GM12891 (cell line): ENCODE measurements around the gene TESK1.

Source experiments
- DNase-seq: peaks from one replicate; pipeline ENCODE4 v3.0.0; 2011; ENCODE audit warnings: low spot score; ENCODE audit not compliant: insufficient read length
- FAIRE-seq: peaks from 2 replicates; lab custom pipeline; 2011; peaks lifted over from hg19 to GRCh38; lab: Jason Lieb, UNC
- PAX5 ChIP-seq: IDR thresholded peaks from 2 replicates; pipeline ENCODE4 v1.6.1; 2011; ENCODE audit warnings: low read length, moderate library complexity, mild to moderate bottlenecking; ENCODE audit not compliant: insufficient read depth, severe bottlenecking
- POLR2A ChIP-seq: IDR thresholded peaks from 2 replicates; pipeline ENCODE4 v1.6.1; 2011; ENCODE audit warnings: low read depth, low read length, control low read depth
- POLR2AphosphoS5 ChIP-seq: IDR thresholded peaks from 2 replicates; pipeline ENCODE4 v1.6.1; 2011; ENCODE audit warnings: low read depth, low read length, control low read depth
- POU2F2 ChIP-seq: IDR thresholded peaks from 2 replicates; pipeline ENCODE4 v1.6.1; 2011; ENCODE audit warnings: low read depth, mild to moderate bottlenecking, control low read depth, low read length, moderate library complexity
- SPI1 ChIP-seq: IDR thresholded peaks from 2 replicates; pipeline ENCODE4 v1.6.1; 2011; ENCODE audit warnings: low read depth, low read length, control low read depth
- TAF1 ChIP-seq: IDR thresholded peaks from 2 replicates; pipeline ENCODE4 v1.6.1; 2011; ENCODE audit warnings: low read depth, low read length, control low read depth

TESK1 gene

GRCh38 chr9:35657546-35658136 is 52.6 kb downstream of the TESK1 start, which contains the start of gene RMRP:
Gene RMRP (minus strand): TSS chr9:35658019.
- TF ChIP-seq PAX5 (no peak), SPI1 (peak; percentile 70), TAF1 (no peak), POLR2AphosphoS5 (no peak), POLR2A (no peak), POU2F2 (no peak)
- DNase-seq (peak; percentile 84), FAIRE-seq (no peak)

GRCh38 chr9:35658137-35658967 is 53.3 kb downstream of the TESK1 start, which contains the start of gene CCDC107:
Gene CCDC107 (plus strand): TSS chr9:35658292. CDS start chr9:35658380, 88 bp downstream.
- DNase-seq (peak; percentile 88), FAIRE-seq (peak; percentile 97)
- peak; percentile 94 for TF ChIP-seq POU2F2
- TF ChIP-seq TAF1: 0 out of 2 replicates have a peak, but pooled peaks have one; percentile 25
- TF ChIP-seq SPI1: no peak
- no peak for TF ChIP-seq PAX5
- TF ChIP-seq POLR2A: peak; percentile 75

- FAIRE-seq: no peak
- TF ChIP-seq SPI1 (no peak), PAX5 (no peak), TAF1 (no peak), POLR2AphosphoS5 (no peak), POLR2A (no peak), POU2F2 (no peak)
- no peak for DNase-seq
Observed at GRCh38 chr9:35658968-35659220, 53.8 kb downstream of the TESK1 start.

GRCh38 chr9:35659340-35659739 is 54.3 kb downstream of the TESK1 start:
- FAIRE-seq: peak; percentile 35
- DNase-seq: no peak
- TF ChIP-seq POLR2A: no peak
- no peak for TF ChIP-seq PAX5
- TF ChIP-seq TAF1: no peak
- no peak for TF ChIP-seq POU2F2
- TF ChIP-seq POLR2AphosphoS5: no peak
- no peak for TF ChIP-seq SPI1
